ENCODE results near the gene ENC1. TPM values are rescaled to one million over a fixed set of nuclear protein-coding genes. Genes with fewer than 3 reads are reported as not detected.

ENC1 gene
- total RNA-seq, 2 donors from 2014 or later: 7.7 to 10.4 TPM

- no peak for TF ChIP-seq CTCF (IDR thresholded peaks at IDR 0.05)
- Histone ChIP-seq H3K27ac (no peak overlapping the region), H3K9me3 (no peaks in the 10 kb centered on the region), H3K4me1 (ENCODE audit: control insufficient read depth in 1 of 2, low read depth in 2 of 2) (no peaks in the 10 kb centered on the region), H3K4me3 (no peak overlapping the region), H3K27me3 (replicated peaks; ENCODE audit: insufficient read depth) (no peaks in the 10 kb centered on the region), H3K36me3 (no peaks in the 10 kb centered on the region)
- ATAC-seq (ENCODE audit: insufficient number of reproducible peaks, low FRiP score, low read depth): no peak
- DNase-seq (ENCODE audit: low spot score): no peak
Measured at GRCh38 chr5:74618106-74618505, 22.4 kb downstream of the ENC1 start.

GRCh38 chr5:74617202-74617601 is 23.3 kb downstream of the ENC1 start:
- no peak overlapping the region for H3K27ac ChIP-seq
- no peaks in the 10 kb centered on the region for H3K27me3 ChIP-seq (replicated peaks; ENCODE audit: insufficient read depth)
- no peaks in the 10 kb centered on the region for H3K9me3 ChIP-seq
- DNase-seq (ENCODE audit: low spot score) (no peak), ATAC-seq (ENCODE audit: insufficient number of reproducible peaks, low FRiP score, low read depth) (no peak)
- no peak overlapping the region for H3K4me3 ChIP-seq
- H3K36me3 ChIP-seq: no peaks in the 10 kb centered on the region
- TF ChIP-seq CTCF (IDR thresholded peaks at IDR 0.05): no peak
- H3K4me1 ChIP-seq (ENCODE audit: control insufficient read depth in 1 of 2, low read depth in 2 of 2): no peaks in the 10 kb centered on the region

DNA sequence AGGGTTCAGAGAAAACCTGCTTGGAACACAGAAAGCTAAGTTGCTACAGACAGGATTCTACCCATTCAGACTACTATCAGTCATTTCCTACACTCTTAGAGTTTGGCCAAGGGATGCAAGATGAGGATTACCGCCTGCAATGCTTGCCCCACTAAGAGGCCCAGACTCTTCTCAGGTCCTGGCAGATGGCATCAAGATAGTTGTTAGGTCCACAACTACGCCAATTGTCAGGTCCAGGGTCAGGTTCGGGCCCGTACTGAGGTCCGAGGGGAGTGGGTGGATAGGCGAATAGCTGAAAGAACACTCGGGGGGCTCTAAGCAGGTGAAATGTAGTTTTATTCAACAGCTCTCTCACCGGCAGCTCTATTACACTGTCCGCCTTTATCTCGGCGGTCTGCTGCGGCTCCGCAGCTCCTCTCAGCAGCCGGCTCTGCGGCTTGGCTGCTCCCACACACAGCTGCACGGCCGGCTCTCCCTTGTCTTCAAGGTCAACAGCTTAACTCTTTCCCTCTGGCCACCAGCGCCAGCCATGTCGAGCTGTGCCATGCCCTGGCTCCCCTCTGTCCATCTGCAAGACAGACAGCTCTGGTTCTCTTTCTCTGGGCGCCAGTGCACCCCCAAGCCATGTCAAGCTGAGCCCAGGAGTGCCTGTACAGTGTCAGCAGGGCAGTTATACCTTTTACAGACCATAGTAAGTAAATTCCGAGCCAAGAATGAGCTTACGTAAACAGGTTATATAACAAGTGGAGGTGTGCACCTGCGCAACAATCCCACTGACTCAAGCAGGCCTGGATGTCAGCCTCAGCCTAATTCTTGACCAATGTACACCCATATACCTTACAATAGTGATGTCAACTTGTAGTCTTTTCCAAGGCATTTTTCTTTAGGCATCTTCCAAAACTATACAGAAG is 24.0 kb downstream of the ENC1 start:
- Histone ChIP-seq H3K4me1 (ENCODE audit: control insufficient read depth in 1 of 2, low read depth in 2 of 2) (no peaks in the 10 kb centered on the region), H3K9me3 (no peaks in the 10 kb centered on the region), H3K36me3 (no peaks in the 10 kb centered on the region), H3K27ac (no peak overlapping the region), H3K27me3 (replicated peaks; ENCODE audit: insufficient read depth) (no peaks in the 10 kb centered on the region), H3K4me3 (no peak overlapping the region)
- DNase-seq (ENCODE audit: low spot score) (no peak), ATAC-seq (ENCODE audit: insufficient number of reproducible peaks, low FRiP score, low read depth) (no peak)
- no peak for TF ChIP-seq CTCF (IDR thresholded peaks at IDR 0.05)

DNA sequence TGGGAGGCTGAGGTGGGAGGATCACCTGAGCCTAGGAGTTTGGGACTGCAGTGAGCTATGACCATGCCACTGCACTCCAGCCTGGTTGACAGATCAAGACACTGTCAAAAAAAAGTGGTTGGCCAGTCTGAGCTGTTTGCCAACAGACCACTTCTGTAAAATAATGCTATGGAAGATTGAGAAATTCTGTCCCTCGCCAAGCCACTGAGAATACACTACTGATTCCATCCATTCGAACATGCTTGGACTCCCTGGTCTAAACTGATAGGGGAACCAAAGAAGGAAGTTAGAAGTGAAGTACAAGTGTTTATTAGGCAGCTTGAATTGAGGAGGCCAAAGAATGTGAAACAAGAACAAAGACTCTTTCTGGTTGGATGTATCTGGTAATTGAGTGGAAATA is 27.2 kb downstream of the ENC1 start:
- no peaks in the 10 kb centered on the region for H3K27me3 ChIP-seq (replicated peaks; ENCODE audit: insufficient read depth)
- H3K9me3 ChIP-seq: no peaks in the 10 kb centered on the region
- no peaks in the 10 kb centered on the region for H3K4me1 ChIP-seq (ENCODE audit: control insufficient read depth in 1 of 2, low read depth in 2 of 2)
- H3K36me3 ChIP-seq: no peaks in the 10 kb centered on the region
- ATAC-seq (ENCODE audit: insufficient number of reproducible peaks, low FRiP score, low read depth) (no peak), DNase-seq (ENCODE audit: low spot score) (no peak)
- no peak overlapping the region for H3K27ac ChIP-seq
- no peak overlapping the region for H3K4me3 ChIP-seq
- TF ChIP-seq CTCF (IDR thresholded peaks at IDR 0.05): no peak

- Histone ChIP-seq H3K36me3 (no peaks in the 10 kb centered on the region), H3K27ac (no peak overlapping the region), H3K4me1 (ENCODE audit: control insufficient read depth in 1 of 2, low read depth in 2 of 2) (no peaks in the 10 kb centered on the region), H3K9me3 (no peaks in the 10 kb centered on the region), H3K27me3 (replicated peaks; ENCODE audit: insufficient read depth) (no peaks in the 10 kb centered on the region), H3K4me3 (no peak overlapping the region)
- ATAC-seq (ENCODE audit: insufficient number of reproducible peaks, low FRiP score, low read depth) (no peak), DNase-seq (ENCODE audit: low spot score) (no peak)
- no peak for TF ChIP-seq CTCF (IDR thresholded peaks at IDR 0.05)
Measured at GRCh38 chr5:74612045-74612444, 28.5 kb downstream of the ENC1 start.
